Urinary bladder (tissue), 4 donors: ENCODE results near the gene ATP6V1C2. TPM values are rescaled to one million over a fixed set of nuclear protein-coding genes. Genes with fewer than 3 reads are reported as not detected.

Source experiments
- DNase-seq: peaks from one replicate; pipeline ENCODE4 v3.0.0-alpha.2; 2015; ENCODE audit errors: extremely low spot score
- H3K27ac ChIP-seq: one replicate; pipeline ENCODE4 v1.5.1; 2013; ENCODE audit warnings: low read depth, mild to moderate bottlenecking, moderate library complexity
- H3K36me3 ChIP-seq: one replicate; pipeline ENCODE4 v1.6.1; 2013; ENCODE audit warnings: mild to moderate bottlenecking, moderate library complexity; ENCODE audit not compliant: insufficient read depth
- H3K4me1 ChIP-seq: one replicate; pipeline ENCODE4 v1.6.1; 2013; ENCODE audit warnings: mild to moderate bottlenecking, moderate library complexity; ENCODE audit not compliant: insufficient read depth
- H3K4me3 ChIP-seq: one replicate; pipeline ENCODE4 v1.5.1; 2013; ENCODE audit warnings: low read depth, low read length
- WGBS: extraction: QIAGEN DNeasy Blood & Tissue Kit; methylation state at CpG from one replicate; pipeline ENCODE4 v1.1.7; 2013; 5-methylcytosine and 5-hydroxymethylcytosine counted together
- polyA plus RNA-seq: library from polyadenylated mRNA; stranded (reverse); fragments of 200-250 nt; gene quantifications from one replicate; pipeline ENCODE4 v1.2.3, GENCODE V29; 2013
- total RNA-seq: library from RNA; depleted of rRNA; stranded (reverse); fragments of >200 nt; gene quantifications from one replicate; pipeline ENCODE4 v1.2.3, GENCODE V29; 2014
- donor health status: healthy with polysubstance abuse.
- donor health status: healthy.

ATP6V1C2 gene
- total and polyA plus RNA-seq, 2 donors, result 0.21 to 0.56 TPM

GRCh38 chr2:10709290-10709939 is 12.0 kb upstream of the ATP6V1C2 start:
- H3K4me1 ChIP-seq, result no peaks in the 10 kb centered on the region
- WGBS, result 25% methylated on average over 7 of the region's 7 CpGs
- no peak for DNase-seq
- H3K4me3 ChIP-seq, result no peak overlapping the region
- H3K36me3 ChIP-seq, result no peaks in the 10 kb centered on the region
- no peak overlapping the region for H3K27ac ChIP-seq

GRCh38 chr2:10712185-10712809 is 9.1 kb upstream of the ATP6V1C2 start:
- Histone ChIP-seq H3K4me3 (no peak overlapping the region), H3K4me1 (no peaks in the 10 kb centered on the region), H3K36me3 (no peaks in the 10 kb centered on the region), H3K27ac (no peak overlapping the region)
- DNase-seq, result no peak
- 33% methylated on average over 10 of the region's 10 CpGs for WGBS

- H3K27ac ChIP-seq, result no peak overlapping the region
- WGBS, result 48% methylated on average over 2 of the region's 2 CpGs
- H3K4me3 ChIP-seq, result no peak overlapping the region
- no peaks in the 10 kb centered on the region for H3K36me3 ChIP-seq
- no peaks in the 10 kb centered on the region for H3K4me1 ChIP-seq
- no peak for DNase-seq
Observed at GRCh38 chr2:10716581-10716980, 4.8 kb upstream of the ATP6V1C2 start.

- Histone ChIP-seq H3K4me3 (no peak overlapping the region), H3K27ac (no peak overlapping the region), H3K36me3 (no peaks in the 10 kb centered on the region), H3K4me1 (no peaks in the 10 kb centered on the region)
- DNase-seq, result no peak
- 31% methylated on average over 4 of the region's 4 CpGs for WGBS
Observed at GRCh38 chr2:10717628-10718027, 3.8 kb upstream of the ATP6V1C2 start.

- no peak overlapping the region for H3K4me3 ChIP-seq
- H3K27ac ChIP-seq, result no peak overlapping the region
- WGBS, result 64% methylated on average over 7 of the region's 7 CpGs
- no peak for DNase-seq
- H3K36me3 ChIP-seq, result no peaks in the 10 kb centered on the region
- no peaks in the 10 kb centered on the region for H3K4me1 ChIP-seq
Observed at GRCh38 chr2:10720306-10720705, 1.1 kb upstream of the ATP6V1C2 start.

- no peak overlapping the region for H3K27ac ChIP-seq
- WGBS, result 6% methylated on average over 39 of the region's 39 CpGs
- no peak for DNase-seq
- no peaks in the 10 kb centered on the region for H3K4me1 ChIP-seq
- H3K36me3 ChIP-seq, result no peaks in the 10 kb centered on the region
- peak overlapping the region; percentile 39 for H3K4me3 ChIP-seq
Observed at GRCh38 chr2:10720947-10721395, 459 bp upstream of the ATP6V1C2 start.

- no peaks in the 10 kb centered on the region for H3K36me3 ChIP-seq
- H3K4me1 ChIP-seq, result no peaks in the 10 kb centered on the region
- DNase-seq, result no peak
- WGBS, result 20% methylated on average over 7 of the region's 7 CpGs
- H3K4me3 ChIP-seq, result no peak overlapping the region
- no peak overlapping the region for H3K27ac ChIP-seq
Observed at GRCh38 chr2:10722252-10722825, 909 bp downstream of the ATP6V1C2 start.

- H3K36me3 ChIP-seq, result no peaks in the 10 kb centered on the region
- DNase-seq, result no peak
- H3K27ac ChIP-seq, result no peak overlapping the region
- no peak overlapping the region for H3K4me3 ChIP-seq
- no peaks in the 10 kb centered on the region for H3K4me1 ChIP-seq
- WGBS, result 43% methylated on average over 9 of the region's 9 CpGs
Observed at GRCh38 chr2:10732924-10733565, 11.6 kb downstream of the ATP6V1C2 start.

GRCh38 chr2:10733566-10733925 is 12.1 kb downstream of the ATP6V1C2 start:
- no peaks in the 10 kb centered on the region for H3K36me3 ChIP-seq
- 57% methylated on average over 6 of the region's 6 CpGs for WGBS
- DNase-seq, result no peak
- H3K4me1 ChIP-seq, result no peaks in the 10 kb centered on the region
- no peak overlapping the region for H3K27ac ChIP-seq
- no peak overlapping the region for H3K4me3 ChIP-seq

- no peak overlapping the region for H3K27ac ChIP-seq
- 83% methylated on average over 5 of the region's 5 CpGs for WGBS
Observed at GRCh38 chr2:10733980-10734379, 12.6 kb downstream of the ATP6V1C2 start.

GRCh38 chr2:10738192-10738591 is 16.8 kb downstream of the ATP6V1C2 start:
- H3K4me3 ChIP-seq, result no peak overlapping the region
- DNase-seq, result no peak
- H3K27ac ChIP-seq, result no peak overlapping the region
- no peaks in the 10 kb centered on the region for H3K4me1 ChIP-seq
- WGBS, result 85% methylated on average over 6 of the region's 6 CpGs
- H3K36me3 ChIP-seq, result no peaks in the 10 kb centered on the region

More at GRCh38 chr2:10733980-10734379, 12.6 kb downstream of the ATP6V1C2 start:
- Histone ChIP-seq H3K36me3 (no peaks in the 10 kb centered on the region), H3K4me3 (no peak overlapping the region), H3K4me1 (no peaks in the 10 kb centered on the region)
- no peak for DNase-seq

GRCh38 chr2:10740226-10740625 is 18.8 kb downstream of the ATP6V1C2 start:
- DNase-seq, result no peak
- Histone ChIP-seq H3K4me1 (no peaks in the 10 kb centered on the region), H3K36me3 (no peaks in the 10 kb centered on the region), H3K4me3 (no peak overlapping the region), H3K27ac (no peak overlapping the region)
- 75% methylated on average over 3 of the region's 3 CpGs for WGBS

- Histone ChIP-seq H3K4me1 (no peaks in the 10 kb centered on the region), H3K36me3 (no peaks in the 10 kb centered on the region), H3K4me3 (no peak overlapping the region), H3K27ac (no peak overlapping the region)
- DNase-seq, result no peak
- 58% methylated on average over 2 of the region's 2 CpGs for WGBS
Observed at GRCh38 chr2:10741139-10741538, 19.7 kb downstream of the ATP6V1C2 start.

GRCh38 chr2:10742666-10743065 is 21.2 kb downstream of the ATP6V1C2 start:
- Histone ChIP-seq H3K4me1 (no peaks in the 10 kb centered on the region), H3K36me3 (no peaks in the 10 kb centered on the region), H3K4me3 (no peak overlapping the region), H3K27ac (no peak overlapping the region)
- WGBS, result 86% methylated on average over 11 of the region's 11 CpGs
- DNase-seq, result no peak
